ENCODE data around the gene C3orf52.
"Not testable (repeated sequence)": the region's sequence is repeated elsewhere in the genome, so short reads cannot be mapped to it uniquely, and the experiment has no call there.

The C3orf52 gene, protein sequence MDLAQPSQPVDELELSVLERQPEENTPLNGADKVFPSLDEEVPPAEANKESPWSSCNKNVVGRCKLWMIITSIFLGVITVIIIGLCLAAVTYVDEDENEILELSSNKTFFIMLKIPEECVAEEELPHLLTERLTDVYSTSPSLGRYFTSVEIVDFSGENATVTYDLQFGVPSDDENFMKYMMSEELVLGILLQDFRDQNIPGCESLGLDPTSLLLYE

DNA sequence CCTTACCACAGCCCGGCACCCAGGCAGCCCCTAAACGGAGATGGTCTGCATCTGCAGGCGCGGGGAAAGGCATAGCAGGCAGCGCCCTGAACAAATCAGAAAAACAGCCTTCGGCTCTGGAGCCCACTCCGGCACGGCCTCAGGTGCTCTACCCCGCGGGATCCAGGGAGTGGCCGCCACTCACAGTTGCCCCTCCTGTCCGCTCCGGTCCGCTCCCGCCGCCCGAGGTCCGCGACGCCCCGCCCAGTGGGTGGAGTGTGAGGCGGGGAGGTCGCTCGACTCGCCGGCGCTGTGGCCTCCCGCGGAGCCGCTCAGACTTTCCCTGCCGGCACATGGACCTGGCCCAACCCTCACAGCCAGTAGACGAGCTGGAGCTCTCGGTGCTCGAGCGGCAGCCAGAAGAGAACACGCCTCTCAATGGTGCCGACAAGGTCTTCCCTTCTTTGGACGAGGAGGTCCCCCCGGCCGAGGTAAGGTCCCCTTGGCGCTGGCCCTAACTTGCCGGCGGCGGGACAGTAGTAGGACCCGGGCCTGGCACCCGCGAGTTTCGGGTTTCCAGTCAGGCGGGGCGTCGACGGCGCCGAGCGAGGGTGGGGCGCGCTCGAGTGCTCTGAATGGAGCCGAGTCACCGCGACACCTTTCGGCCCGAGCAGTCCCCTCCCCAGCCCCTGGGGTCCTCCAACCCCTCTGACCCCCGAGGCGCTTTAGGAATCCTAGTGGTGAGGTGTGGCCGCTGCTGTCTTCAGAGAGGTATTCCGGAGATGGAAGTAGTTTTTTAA, at the start of gene C3orf52:
Gene C3orf52 (plus strand): TSS at position 314 of the 779 bp plus-strand sequence. CDS start 19 bp downstream, at position 333.
- H3K4me1 ChIP-seq (ENCODE audit: insufficient read depth, low read length) = no peaks in the 10 kb centered on the region
- ATAC-seq (ENCODE audit: insufficient read depth, low read depth) = no peak
- H3K4me2 ChIP-seq (ENCODE audit: insufficient read depth, low read length) = no peak within 1 kb of the TSS
- TF ChIP-seq, protein P1, sequence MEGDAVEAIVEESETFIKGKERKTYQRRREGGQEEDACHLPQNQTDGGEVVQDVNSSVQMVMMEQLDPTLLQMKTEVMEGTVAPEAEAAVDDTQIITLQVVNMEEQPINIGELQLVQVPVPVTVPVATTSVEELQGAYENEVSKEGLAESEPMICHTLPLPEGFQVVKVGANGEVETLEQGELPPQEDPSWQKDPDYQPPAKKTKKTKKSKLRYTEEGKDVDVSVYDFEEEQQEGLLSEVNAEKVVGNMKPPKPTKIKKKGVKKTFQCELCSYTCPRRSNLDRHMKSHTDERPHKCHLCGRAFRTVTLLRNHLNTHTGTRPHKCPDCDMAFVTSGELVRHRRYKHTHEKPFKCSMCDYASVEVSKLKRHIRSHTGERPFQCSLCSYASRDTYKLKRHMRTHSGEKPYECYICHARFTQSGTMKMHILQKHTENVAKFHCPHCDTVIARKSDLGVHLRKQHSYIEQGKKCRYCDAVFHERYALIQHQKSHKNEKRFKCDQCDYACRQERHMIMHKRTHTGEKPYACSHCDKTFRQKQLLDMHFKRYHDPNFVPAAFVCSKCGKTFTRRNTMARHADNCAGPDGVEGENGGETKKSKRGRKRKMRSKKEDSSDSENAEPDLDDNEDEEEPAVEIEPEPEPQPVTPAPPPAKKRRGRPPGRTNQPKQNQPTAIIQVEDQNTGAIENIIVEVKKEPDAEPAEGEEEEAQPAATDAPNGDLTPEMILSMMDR (IDR thresholded peaks at IDR 0.05; ENCODE audit: borderline replicate concordance, extremely low read depth, low read length, poor library complexity, severe bottlenecking) = no peak
- TF ChIP-seq EZH2 (IDR thresholded peaks at IDR 0.05; ENCODE audit: borderline replicate concordance, low read depth, low read length, severe bottlenecking) = no peak
- no peak within 1 kb of the TSS for H3K9ac ChIP-seq (ENCODE audit: low read depth, low read length)
- H2AFZ ChIP-seq (ENCODE audit: low read depth, low read length) = no peak within 1 kb of the TSS
- H3K9me3 ChIP-seq (ENCODE audit: insufficient read depth, low read length, severe bottlenecking) = no peaks in the 10 kb centered on the region
- H3K4me3 ChIP-seq (ENCODE audit: low read depth in 1 of 2, low read length in 2 of 2) = no peak within 1 kb of the TSS
- peaks cover 9% of the 10 kb centered on the region for H3K27me3 ChIP-seq (ENCODE audit: insufficient read depth, low read length, poor library complexity)
- H3K36me3 ChIP-seq (ENCODE audit: insufficient read depth, low read length) = no peaks in the 10 kb centered on the region
- H4K20me1 ChIP-seq (ENCODE audit: insufficient read depth, low read length) = no peaks in the 10 kb centered on the region
- no peak within 1 kb of the TSS for H3K27ac ChIP-seq (ENCODE audit: low read length)
- DNase-seq = no peak
- no peaks in the 10 kb centered on the region for H3K79me2 ChIP-seq (ENCODE audit: insufficient read depth, low read length)

DNA sequence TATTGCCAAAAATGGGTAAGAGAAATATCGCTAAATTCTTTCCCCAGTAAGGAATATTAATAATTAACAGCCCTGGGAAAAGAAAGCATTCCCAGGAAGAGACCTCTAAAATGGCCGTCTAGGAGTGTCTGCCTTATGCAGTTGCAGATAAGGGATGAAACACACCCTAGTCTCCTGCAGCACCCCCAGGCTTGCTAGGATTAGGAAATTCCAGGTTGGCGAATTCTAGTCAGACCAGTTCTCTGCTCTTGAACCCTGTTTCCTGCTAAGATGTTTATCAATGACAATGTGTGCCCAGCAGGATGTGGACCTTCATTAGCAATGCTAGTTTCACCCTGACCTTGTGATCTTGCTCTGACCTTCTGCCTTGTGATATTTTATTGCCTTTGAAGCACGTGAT, 49.0 kb upstream of the C3orf52 start:
- not testable (repeated sequence) for H3K36me3 ChIP-seq (ENCODE audit: insufficient read depth, low read length); H3K9ac ChIP-seq (ENCODE audit: low read depth, low read length); H3K4me1 ChIP-seq (ENCODE audit: insufficient read depth, low read length); H2AFZ ChIP-seq (ENCODE audit: low read depth, low read length); H3K4me3 ChIP-seq (ENCODE audit: low read depth in 1 of 2, low read length in 2 of 2); DNase-seq; H3K9me3 ChIP-seq (ENCODE audit: insufficient read depth, low read length, severe bottlenecking); ATAC-seq (ENCODE audit: insufficient read depth, low read depth); H3K27ac ChIP-seq (ENCODE audit: low read length); H4K20me1 ChIP-seq (ENCODE audit: insufficient read depth, low read length); H3K79me2 ChIP-seq (ENCODE audit: insufficient read depth, low read length); H3K4me2 ChIP-seq (ENCODE audit: insufficient read depth, low read length); H3K27me3 ChIP-seq (ENCODE audit: insufficient read depth, low read length, poor library complexity)

DNA sequence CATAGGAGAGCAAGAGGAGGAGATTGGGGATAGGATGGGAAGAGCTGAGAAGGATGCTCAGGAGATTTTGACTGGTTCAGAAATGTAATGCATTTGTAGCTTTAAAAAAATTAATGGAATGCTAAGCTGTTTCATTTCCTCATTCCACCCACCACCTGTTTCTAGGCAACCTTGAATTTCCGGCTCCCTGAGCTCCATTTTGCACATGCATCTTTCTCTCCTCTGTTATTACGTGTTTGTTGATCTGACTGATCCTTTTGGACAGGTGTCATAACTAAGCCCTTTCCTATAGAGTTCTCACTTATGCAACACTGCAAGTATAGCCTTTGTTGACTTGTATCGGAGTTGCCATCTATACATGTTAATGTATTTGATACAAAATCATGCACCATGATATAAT, 47.3 kb upstream of the C3orf52 start:
- no peak overlapping the region for H2AFZ ChIP-seq (ENCODE audit: low read depth, low read length)
- H3K4me2 ChIP-seq (ENCODE audit: insufficient read depth, low read length) = no peak overlapping the region
- no peaks in the 10 kb centered on the region for H3K79me2 ChIP-seq (ENCODE audit: insufficient read depth, low read length)
- H3K27me3 ChIP-seq (ENCODE audit: insufficient read depth, low read length, poor library complexity) = no peaks in the 10 kb centered on the region
- H4K20me1 ChIP-seq (ENCODE audit: insufficient read depth, low read length) = no peaks in the 10 kb centered on the region
- H3K4me3 ChIP-seq (ENCODE audit: low read depth in 1 of 2, low read length in 2 of 2) = no peak overlapping the region
- ATAC-seq (ENCODE audit: insufficient read depth, low read depth) (no peak), DNase-seq (no peak)
- H3K4me1 ChIP-seq (ENCODE audit: insufficient read depth, low read length) = peaks cover 8% of the 10 kb centered on the region
- H3K9ac ChIP-seq (ENCODE audit: low read depth, low read length) = no peak overlapping the region
- H3K36me3 ChIP-seq (ENCODE audit: insufficient read depth, low read length) = no peaks in the 10 kb centered on the region
- TF ChIP-seq EZH2 (IDR thresholded peaks at IDR 0.05; ENCODE audit: borderline replicate concordance, low read depth, low read length, severe bottlenecking) = no peak
- TF ChIP-seq, protein P1 (IDR thresholded peaks at IDR 0.05; ENCODE audit: borderline replicate concordance, extremely low read depth, low read length, poor library complexity, severe bottlenecking) = no peak
- H3K27ac ChIP-seq (ENCODE audit: low read length) = no peak overlapping the region
- H3K9me3 ChIP-seq (ENCODE audit: insufficient read depth, low read length, severe bottlenecking) = no peaks in the 10 kb centered on the region

DNA sequence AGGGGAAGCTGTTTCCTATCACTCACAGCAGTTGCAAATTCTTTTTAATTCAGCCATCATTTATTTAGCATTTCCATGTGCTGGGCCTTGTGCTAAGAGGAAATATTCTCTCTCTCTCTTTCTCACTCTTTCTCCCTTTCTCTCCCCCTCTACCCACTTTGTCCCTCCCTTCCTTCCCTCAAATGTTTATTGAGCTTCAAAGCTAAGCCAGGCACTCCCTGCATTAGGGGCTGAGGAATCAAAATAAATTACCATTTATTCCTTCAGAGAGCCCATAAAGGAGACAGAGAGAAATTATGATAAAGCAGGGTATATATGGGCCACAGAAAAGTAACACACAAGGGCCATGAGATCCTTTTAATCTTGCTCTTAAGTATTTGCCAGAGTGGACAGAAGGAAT, 44.9 kb upstream of the C3orf52 start:
- ATAC-seq (ENCODE audit: insufficient read depth, low read depth) (no peak), DNase-seq (no peak)
- TF ChIP-seq, protein P1 (IDR thresholded peaks at IDR 0.05; ENCODE audit: borderline replicate concordance, extremely low read depth, low read length, poor library complexity, severe bottlenecking) = no peak
- no peak overlapping the region for H2AFZ ChIP-seq (ENCODE audit: low read depth, low read length)
- no peaks in the 10 kb centered on the region for H3K36me3 ChIP-seq (ENCODE audit: insufficient read depth, low read length)
- H3K9ac ChIP-seq (ENCODE audit: low read depth, low read length) = no peak overlapping the region
- no peaks in the 10 kb centered on the region for H3K9me3 ChIP-seq (ENCODE audit: insufficient read depth, low read length, severe bottlenecking)
- no peak overlapping the region for H3K4me2 ChIP-seq (ENCODE audit: insufficient read depth, low read length)
- no peak overlapping the region for H3K4me3 ChIP-seq (ENCODE audit: low read depth in 1 of 2, low read length in 2 of 2)
- no peaks in the 10 kb centered on the region for H3K27me3 ChIP-seq (ENCODE audit: insufficient read depth, low read length, poor library complexity)
- H3K4me1 ChIP-seq (ENCODE audit: insufficient read depth, low read length) = peaks cover 12% of the 10 kb centered on the region
- no peaks in the 10 kb centered on the region for H3K79me2 ChIP-seq (ENCODE audit: insufficient read depth, low read length)
- H4K20me1 ChIP-seq (ENCODE audit: insufficient read depth, low read length) = no peaks in the 10 kb centered on the region
- H3K27ac ChIP-seq (ENCODE audit: low read length) = no peak overlapping the region
